UCSD-AML1 (cell line): Measurements from ENCODE around the gene SERPINE2.

Experiments
- DNase-seq: peaks from one replicate; lab custom pipeline; 2025; ENCODE audit not compliant: unreplicated experiment; lab: John Stamatoyannopoulos, UW

SERPINE2 gene

GRCh38 chr2:224046752-224047151 lies 7.7 kb upstream of the SERPINE2 start:
- DNase-seq: no peak

- DNase-seq: no peak
Measured at GRCh38 chr2:224042191-224042696, 3.2 kb upstream of the SERPINE2 start.

GRCh38 chr2:224041554-224041953 lies 2.5 kb upstream of the SERPINE2 start:
- DNase-seq: no peak

- no peak for DNase-seq
Measured at GRCh38 chr2:224040753-224041152, 1.7 kb upstream of the SERPINE2 start.

GRCh38 chr2:224039770-224040440 lies 819 bp upstream of the SERPINE2 start:
- no peak for DNase-seq

- DNase-seq: no peak
Measured at GRCh38 chr2:224038830-224039079, 331 bp downstream of the SERPINE2 start.

GRCh38 chr2:224038049-224038829 lies 847 bp downstream of the SERPINE2 start:
- DNase-seq: peak; percentile 50

- DNase-seq: no peak
Measured at GRCh38 chr2:224036731-224037361, 2.2 kb downstream of the SERPINE2 start.

- DNase-seq: no peak
Measured at GRCh38 chr2:224034017-224034416, 5.1 kb downstream of the SERPINE2 start.

- DNase-seq: no peak
Measured at GRCh38 chr2:224033601-224034000, 5.5 kb downstream of the SERPINE2 start.

- DNase-seq: no peak
Measured at GRCh38 chr2:224032283-224032682, 6.8 kb downstream of the SERPINE2 start.

GRCh38 chr2:224031358-224031970 lies 7.6 kb downstream of the SERPINE2 start:
- no peak for DNase-seq

- DNase-seq: no peak
Measured at GRCh38 chr2:224030786-224031185, 8.3 kb downstream of the SERPINE2 start.

- no peak for DNase-seq
Measured at GRCh38 chr2:224029876-224030275, 9.2 kb downstream of the SERPINE2 start.

GRCh38 chr2:224027931-224028330 lies 11.2 kb downstream of the SERPINE2 start:
- no peak for DNase-seq

GRCh38 chr2:224027070-224027469 lies 12.0 kb downstream of the SERPINE2 start:
- peak; percentile 40 for DNase-seq

GRCh38 chr2:224025874-224026273 lies 13.2 kb downstream of the SERPINE2 start:
- peak; percentile 79 for DNase-seq

GRCh38 chr2:224024270-224024669 lies 14.8 kb downstream of the SERPINE2 start:
- DNase-seq: no peak

GRCh38 chr2:224023188-224023587 lies 15.9 kb downstream of the SERPINE2 start:
- DNase-seq: no peak

- no peak for DNase-seq
Measured at GRCh38 chr2:224022486-224022885, 16.6 kb downstream of the SERPINE2 start.

- no peak for DNase-seq
Measured at GRCh38 chr2:224020523-224020922, 18.6 kb downstream of the SERPINE2 start.

GRCh38 chr2:224017957-224018356 lies 21.1 kb downstream of the SERPINE2 start:
- DNase-seq: peak; percentile 21
